IPS-20b (cell line): ENCODE data around the gene SYDE1.

Source experiments
- H3K27ac ChIP-seq: one replicate; pipeline ENCODE4 v1.5.1; 2013; ENCODE audit warnings: low read length
- H3K27me3 ChIP-seq: 2 replicates; pipeline ENCODE4 v1.6.1; 2013; ENCODE audit warnings: mild to moderate bottlenecking, low read length, inconsistent platforms; ENCODE audit not compliant: insufficient read depth
- H3K36me3 ChIP-seq: 2 replicates; pipeline ENCODE4 v1.6.1; 2013; ENCODE audit warnings: low read depth, mild to moderate bottlenecking, inconsistent platforms, low read length, moderate library complexity; ENCODE audit not compliant: insufficient read depth
- H3K4me1 ChIP-seq: 2 replicates; pipeline ENCODE4 v1.6.1; 2013; ENCODE audit warnings: mild to moderate bottlenecking, control low read depth, inconsistent platforms, low read length, moderate library complexity; ENCODE audit not compliant: insufficient read depth
- H3K4me3 ChIP-seq: 2 replicates; pipeline ENCODE4 v1.5.1; 2013; ENCODE audit warnings: mild to moderate bottlenecking, low read length, inconsistent platforms
- H3K9ac ChIP-seq: 2 replicates; pipeline ENCODE4 v1.6.1; 2013; ENCODE audit warnings: low read depth, mild to moderate bottlenecking, inconsistent platforms, low read length, moderate library complexity
- H3K9me3 ChIP-seq: 2 replicates; pipeline ENCODE4 v1.6.1; 2013; ENCODE audit warnings: mild to moderate bottlenecking, low read depth, low read length, inconsistent platforms; ENCODE audit not compliant: insufficient read depth

The SYDE1 gene

DNA sequence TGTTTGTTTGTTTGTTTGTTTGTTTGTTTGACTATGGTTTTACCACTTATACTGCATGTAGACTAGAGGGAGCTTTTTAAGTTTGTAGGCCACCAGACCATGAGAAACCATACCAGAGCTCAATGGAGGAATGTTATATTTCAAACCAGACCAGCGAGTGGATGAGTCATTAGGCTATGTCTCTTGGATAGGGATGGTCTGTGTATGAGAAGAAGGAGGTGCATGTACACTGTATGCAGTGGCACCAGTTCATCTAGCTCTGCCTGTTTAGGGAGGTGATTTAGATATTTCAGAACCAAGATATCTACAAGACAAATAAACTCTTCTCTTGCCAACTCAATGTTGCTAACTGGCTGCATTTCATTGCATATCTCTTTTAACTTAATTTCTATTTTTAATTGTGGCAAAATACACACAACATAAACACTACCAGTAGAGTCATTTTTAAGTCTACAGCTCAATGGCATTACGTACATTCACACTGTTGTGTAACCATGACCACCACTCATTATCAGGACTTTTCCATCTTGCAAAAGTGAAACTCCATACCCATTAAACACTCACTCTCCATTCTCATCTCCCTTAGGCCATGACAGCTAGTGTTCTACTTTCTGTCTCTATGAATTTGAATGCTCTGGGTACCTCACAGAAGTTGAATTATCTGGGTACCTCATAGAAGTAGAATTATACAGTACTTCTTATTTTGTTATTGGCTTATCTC lies 29.2 kb downstream of the SYDE1 start:
- H3K9ac ChIP-seq, result no peak overlapping the region
- no peaks in the 10 kb centered on the region for H3K27me3 ChIP-seq
- H3K36me3 ChIP-seq, result no peaks in the 10 kb centered on the region
- no peak overlapping the region for H3K4me3 ChIP-seq
- no peak overlapping the region for H3K27ac ChIP-seq
- peaks cover 19% of the 10 kb centered on the region for H3K9me3 ChIP-seq
- H3K4me1 ChIP-seq, result no peaks in the 10 kb centered on the region

DNA sequence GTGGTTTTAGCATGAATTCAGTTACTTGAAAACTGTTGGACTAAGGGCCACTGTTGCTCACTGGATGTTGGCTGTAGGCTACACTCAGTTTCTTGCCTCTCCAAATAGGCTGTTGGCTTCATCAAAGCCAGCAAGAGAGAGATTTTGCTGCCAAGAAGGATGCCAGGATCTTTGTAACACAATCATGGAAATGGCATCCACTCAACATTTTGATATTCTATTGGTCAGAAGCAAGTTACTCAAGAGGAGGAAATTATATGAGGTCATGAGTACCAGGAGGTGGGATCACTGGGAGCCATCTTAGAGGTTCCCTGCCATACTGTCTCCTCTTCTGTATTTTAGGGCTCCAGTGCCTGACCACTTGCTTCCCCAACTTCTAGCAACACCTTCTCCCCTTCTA lies 30.6 kb downstream of the SYDE1 start:
- no peak overlapping the region for H3K4me3 ChIP-seq
- H3K36me3 ChIP-seq, result no peaks in the 10 kb centered on the region
- peaks cover 19% of the 10 kb centered on the region for H3K9me3 ChIP-seq
- no peak overlapping the region for H3K27ac ChIP-seq
- H3K9ac ChIP-seq, result no peak overlapping the region
- no peaks in the 10 kb centered on the region for H3K4me1 ChIP-seq
- no peaks in the 10 kb centered on the region for H3K27me3 ChIP-seq

DNA sequence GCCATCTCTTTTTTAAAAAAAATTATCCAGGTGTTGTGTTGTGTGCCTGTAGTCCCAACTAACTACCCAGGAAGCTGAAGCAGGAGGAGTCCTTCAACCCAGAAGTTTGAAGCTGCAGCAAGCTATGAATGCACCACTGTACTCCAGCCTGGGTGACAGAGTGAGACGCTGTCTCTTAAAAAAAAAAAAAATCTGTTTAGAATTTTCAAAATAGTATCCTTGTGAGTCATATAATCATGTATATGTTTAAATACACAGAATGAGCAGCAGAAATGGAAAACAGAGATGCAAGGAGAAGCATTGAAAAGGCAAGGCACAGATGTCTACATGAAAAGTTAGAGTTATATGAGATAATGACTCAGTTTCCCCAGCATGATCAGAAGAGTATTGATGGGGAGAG lies 31.2 kb downstream of the SYDE1 start:
- no peak overlapping the region for H3K27ac ChIP-seq
- H3K27me3 ChIP-seq, result no peaks in the 10 kb centered on the region
- no peak overlapping the region for H3K9ac ChIP-seq
- H3K4me1 ChIP-seq, result no peaks in the 10 kb centered on the region
- no peak overlapping the region for H3K4me3 ChIP-seq
- no peaks in the 10 kb centered on the region for H3K36me3 ChIP-seq
- peaks cover 19% of the 10 kb centered on the region for H3K9me3 ChIP-seq

DNA sequence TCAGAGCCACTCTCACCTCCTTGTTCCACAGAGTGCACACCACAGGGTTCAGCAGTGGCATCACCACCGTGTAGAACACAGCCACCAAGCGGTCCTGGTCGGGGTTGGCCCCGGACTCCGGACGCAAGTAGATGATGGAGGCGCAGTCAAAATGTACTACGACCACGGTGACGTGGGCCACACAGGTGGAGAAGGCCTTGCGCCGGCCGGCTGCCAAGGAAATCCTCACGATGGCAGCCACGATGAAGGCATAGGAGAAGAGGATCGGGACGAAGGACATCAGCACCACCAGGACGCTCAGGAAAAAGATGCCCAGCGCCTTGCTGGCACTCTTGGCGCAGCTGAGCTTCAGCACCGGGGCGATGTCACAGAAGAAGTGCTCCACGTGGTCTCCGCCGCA lies 33.9 kb downstream of the SYDE1 start:
- no peaks in the 10 kb centered on the region for H3K36me3 ChIP-seq
- H3K9ac ChIP-seq, result no peak overlapping the region
- H3K9me3 ChIP-seq, result peaks cover 19% of the 10 kb centered on the region
- no peak overlapping the region for H3K4me3 ChIP-seq
- H3K27ac ChIP-seq, result no peak overlapping the region
- H3K27me3 ChIP-seq, result no peaks in the 10 kb centered on the region
- no peaks in the 10 kb centered on the region for H3K4me1 ChIP-seq

DNA sequence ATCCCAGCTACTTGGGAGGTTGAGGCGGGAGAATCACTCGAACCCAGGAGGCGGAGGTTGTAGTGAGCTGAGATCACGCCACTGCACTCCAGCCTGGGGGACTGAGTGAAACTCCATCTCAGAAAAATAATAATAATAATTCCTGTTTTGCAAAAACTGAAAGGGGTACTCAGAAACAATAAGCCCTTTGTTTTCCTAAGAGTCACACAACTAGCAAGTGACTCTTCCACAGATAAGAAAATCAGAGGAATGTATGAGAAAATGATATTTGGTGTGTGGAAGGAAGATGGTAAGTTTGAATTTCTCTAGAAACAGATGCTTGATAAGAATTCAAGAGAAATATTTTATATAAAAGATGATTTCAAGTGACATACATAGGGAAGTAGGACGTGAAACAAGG lies 35.1 kb downstream of the SYDE1 start:
- H3K9ac ChIP-seq, result no peak overlapping the region
- H3K27ac ChIP-seq, result no peak overlapping the region
- peaks cover 19% of the 10 kb centered on the region for H3K9me3 ChIP-seq
- H3K36me3 ChIP-seq, result no peaks in the 10 kb centered on the region
- no peaks in the 10 kb centered on the region for H3K4me1 ChIP-seq
- no peaks in the 10 kb centered on the region; the same call in 1 of the 2 replicates for H3K27me3 ChIP-seq
- H3K4me3 ChIP-seq, result no peak overlapping the region

DNA sequence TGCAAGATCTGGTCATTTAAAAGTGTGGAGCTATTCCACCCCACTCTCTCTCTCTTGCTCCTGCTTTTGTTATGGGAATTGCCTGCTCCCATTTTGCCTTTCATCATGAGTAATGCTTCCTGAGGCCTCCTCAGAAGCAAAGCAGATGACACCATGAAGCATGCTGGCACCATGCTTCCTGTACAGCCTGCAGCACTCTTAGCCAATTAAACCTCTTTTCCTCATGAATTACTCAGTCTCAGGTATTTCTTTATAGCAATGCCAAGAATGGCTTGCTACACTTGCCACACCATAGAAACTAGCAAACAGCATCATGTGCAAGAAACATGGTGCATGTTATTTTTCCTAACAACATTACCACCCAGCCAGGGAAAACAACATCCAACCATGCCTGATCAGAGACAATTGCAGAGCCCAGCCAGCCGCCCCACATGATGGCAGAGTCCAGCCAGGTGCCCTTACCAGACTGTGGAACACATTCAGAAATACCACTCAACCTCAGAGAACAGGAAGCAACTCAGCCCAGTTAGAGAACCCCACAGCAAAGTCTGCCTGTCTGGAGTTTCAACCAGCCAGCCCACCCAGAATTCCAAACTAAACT lies 36.9 kb downstream of the SYDE1 start:
- no peaks in the 10 kb centered on the region; the same call in 1 of the 2 replicates for H3K27me3 ChIP-seq
- no peak overlapping the region for H3K4me3 ChIP-seq
- no peaks in the 10 kb centered on the region for H3K4me1 ChIP-seq
- no peak overlapping the region for H3K27ac ChIP-seq
- peaks cover 9% of the 10 kb centered on the region for H3K9me3 ChIP-seq
- no peak overlapping the region for H3K9ac ChIP-seq
- H3K36me3 ChIP-seq, result no peaks in the 10 kb centered on the region

DNA sequence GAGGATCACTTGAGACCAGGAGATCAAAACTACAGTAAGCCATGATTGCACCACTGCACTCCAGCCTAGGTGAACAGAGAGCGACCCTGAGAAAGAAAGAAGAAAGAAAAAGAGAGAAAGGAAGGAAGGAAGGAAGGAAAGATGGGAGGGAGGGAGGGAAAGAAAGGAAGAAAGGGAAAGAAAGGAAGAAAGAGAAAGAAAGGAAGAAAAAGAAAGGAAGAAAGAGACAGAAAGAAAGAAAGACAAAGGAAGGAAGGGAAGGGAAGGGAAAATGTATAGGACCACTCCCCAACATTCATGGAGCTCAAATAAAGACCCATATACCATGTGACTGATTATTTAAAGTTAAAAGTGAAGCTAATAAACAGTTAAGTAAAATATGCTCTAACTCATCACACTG lies 39.9 kb downstream of the SYDE1 start:
- H3K9ac ChIP-seq, result no peak overlapping the region
- no peaks in the 10 kb centered on the region for H3K9me3 ChIP-seq
- no peaks in the 10 kb centered on the region for H3K4me1 ChIP-seq
- H3K27me3 ChIP-seq, result no peaks in the 10 kb centered on the region; the same call in 1 of the 2 replicates
- H3K27ac ChIP-seq, result no peak overlapping the region
- no peak overlapping the region for H3K4me3 ChIP-seq
- H3K36me3 ChIP-seq, result no peaks in the 10 kb centered on the region

DNA sequence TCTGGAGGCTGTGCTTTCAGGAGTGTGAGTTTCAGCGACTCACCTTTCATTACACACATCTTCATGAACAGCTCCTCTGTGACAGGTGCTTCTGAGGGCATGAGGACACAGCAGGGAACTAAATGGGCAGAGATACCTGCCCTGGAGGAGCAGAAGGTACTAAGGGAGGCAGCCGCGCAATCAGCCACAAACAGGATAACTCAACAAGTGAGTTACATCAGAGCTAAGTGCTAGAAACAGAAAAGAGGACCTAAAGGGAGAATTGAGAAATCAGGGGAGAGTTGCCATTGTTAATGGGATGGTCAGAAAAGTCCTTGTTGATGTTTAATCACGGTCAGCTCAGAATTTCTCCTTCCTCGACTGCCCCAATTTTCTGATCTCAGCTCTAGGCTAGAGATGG lies 42.5 kb downstream of the SYDE1 start:
- H3K4me1 ChIP-seq, result no peaks in the 10 kb centered on the region
- no peaks in the 10 kb centered on the region; the same call in 1 of the 2 replicates for H3K27me3 ChIP-seq
- H3K9ac ChIP-seq, result no peak overlapping the region
- no peaks in the 10 kb centered on the region for H3K36me3 ChIP-seq
- H3K4me3 ChIP-seq, result no peak overlapping the region
- no peak overlapping the region for H3K27ac ChIP-seq
- H3K9me3 ChIP-seq, result peaks cover 5% of the 10 kb centered on the region; the same call in 1 of the 2 replicates

DNA sequence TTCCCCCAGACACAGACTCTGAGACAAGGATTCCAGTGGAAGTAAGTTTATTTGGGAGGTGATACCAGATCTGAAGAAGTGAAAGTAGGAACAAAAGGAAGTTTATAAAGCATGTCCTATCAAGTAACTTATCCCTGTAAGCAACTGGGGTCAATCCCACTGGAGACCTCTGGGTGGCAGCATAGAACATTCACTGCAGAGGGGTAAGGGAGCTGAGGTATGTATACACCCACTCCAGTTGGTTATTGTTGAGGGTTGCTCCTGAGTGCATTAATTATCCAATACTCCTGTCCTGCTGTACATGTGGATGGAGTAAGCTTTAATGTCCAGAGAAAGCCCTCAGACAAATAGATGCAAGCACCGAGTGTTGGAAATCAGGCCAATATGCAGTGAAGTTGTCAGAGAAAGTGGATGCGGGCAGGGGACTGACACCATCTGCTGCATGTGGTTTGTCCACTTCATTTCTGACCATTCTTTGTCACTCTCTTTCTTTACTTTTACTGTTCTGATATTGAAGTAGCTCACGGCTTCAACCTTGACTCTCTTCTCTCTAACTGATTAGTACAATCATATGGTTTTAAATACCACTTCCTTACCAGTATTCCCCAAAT lies 46.9 kb downstream of the SYDE1 start:
- Histone ChIP-seq H3K27me3 (no peaks in the 10 kb centered on the region), H3K9ac (no peak overlapping the region), H3K27ac (no peak overlapping the region), H3K36me3 (no peaks in the 10 kb centered on the region), H3K4me1 (no peaks in the 10 kb centered on the region), H3K9me3 (peaks cover 5% of the 10 kb centered on the region; the same call in 1 of the 2 replicates), H3K4me3 (no peak overlapping the region)

DNA sequence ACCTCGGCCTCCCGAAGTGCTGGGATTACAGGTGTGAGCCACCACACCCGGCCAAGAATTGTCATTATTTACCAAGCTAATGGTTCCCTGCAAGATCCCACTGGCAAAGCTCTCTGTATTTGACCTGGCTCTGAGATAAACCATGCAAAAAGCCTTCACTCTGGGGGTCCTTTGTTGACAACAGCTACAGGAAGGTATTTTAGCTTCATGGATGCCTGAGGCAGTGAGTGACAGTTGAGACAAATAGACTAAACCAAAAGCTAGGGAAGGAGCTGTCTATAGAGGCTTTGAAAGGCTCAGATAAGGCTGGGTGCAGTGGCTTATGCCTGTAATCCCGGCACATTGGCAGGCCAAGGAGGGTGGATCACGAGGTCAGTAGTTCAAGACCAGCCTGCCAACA lies 48.1 kb downstream of the SYDE1 start:
- Histone ChIP-seq H3K9me3 (peaks cover 5% of the 10 kb centered on the region; the same call in 1 of the 2 replicates), H3K9ac (no peak overlapping the region), H3K4me1 (no peaks in the 10 kb centered on the region), H3K36me3 (0 out of 2 replicates have a peak, but pooled peaks cover 1% of the 10 kb centered on the region), H3K27me3 (no peaks in the 10 kb centered on the region), H3K27ac (no peak overlapping the region), H3K4me3 (no peak overlapping the region)

DNA sequence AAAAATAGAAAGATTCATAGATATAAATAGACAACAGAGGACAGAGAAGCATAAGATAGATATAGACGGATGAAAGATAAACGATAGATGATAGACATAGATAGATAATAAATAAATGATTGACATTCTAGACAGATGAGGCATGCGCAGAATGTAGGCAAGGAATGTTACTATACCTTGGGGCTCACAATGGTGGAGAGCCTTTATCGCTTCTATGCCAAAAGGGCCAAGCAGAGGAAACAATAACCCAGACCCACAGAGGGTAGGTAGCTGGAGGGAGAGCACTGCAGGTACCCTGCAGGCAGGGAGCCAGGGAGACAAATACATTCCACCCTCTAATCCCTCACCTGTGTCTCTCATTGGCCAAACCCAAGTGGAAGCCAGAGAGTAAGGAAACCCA lies 49.2 kb downstream of the SYDE1 start:
- Histone ChIP-seq H3K9me3 (peaks cover 5% of the 10 kb centered on the region; the same call in 1 of the 2 replicates), H3K27ac (no peak overlapping the region), H3K4me3 (no peak overlapping the region), H3K4me1 (no peaks in the 10 kb centered on the region), H3K9ac (no peak overlapping the region), H3K36me3 (0 out of 2 replicates have a peak, but pooled peaks cover 4% of the 10 kb centered on the region), H3K27me3 (no peaks in the 10 kb centered on the region)

DNA sequence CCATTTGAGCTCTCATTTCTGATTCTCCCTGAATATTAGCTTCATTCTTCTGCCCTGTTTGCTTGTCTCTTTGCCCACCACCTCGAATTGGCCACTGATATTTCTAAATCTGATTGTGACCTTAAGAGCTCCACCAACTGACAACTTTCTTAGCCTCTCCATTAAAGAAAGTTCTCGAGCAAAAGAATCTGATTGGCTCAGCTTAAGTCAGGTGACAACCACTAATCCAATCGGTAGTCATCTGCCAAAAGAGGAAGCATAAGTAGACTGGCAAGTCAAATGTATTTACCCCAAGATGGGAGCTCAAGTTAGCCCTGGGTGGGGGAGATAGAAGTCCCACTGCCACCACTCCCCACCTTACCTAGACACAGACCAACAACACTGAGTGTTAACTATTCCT lies 52.0 kb downstream of the SYDE1 start:
- H3K4me3 ChIP-seq, result no peak overlapping the region
- H3K27me3 ChIP-seq, result no peaks in the 10 kb centered on the region
- peaks cover 29% of the 10 kb centered on the region for H3K36me3 ChIP-seq
- H3K27ac ChIP-seq, result no peak overlapping the region
- H3K9me3 ChIP-seq, result peaks cover 3% of the 10 kb centered on the region; the same call in 1 of the 2 replicates
- no peak overlapping the region for H3K9ac ChIP-seq
- no peaks in the 10 kb centered on the region for H3K4me1 ChIP-seq
